ENCODE measurements around the gene PIKFYVE.

Gene PIKFYVE

GRCh38 chr2:208300847-208301618 lies 35.0 kb downstream of the PIKFYVE start:
- peaks cover 47 to 70% of the 10 kb centered on the region in 2 experiments for H3K36me3 ChIP-seq (ENCODE audit: control insufficient read depth in 2 of 2, insufficient read depth in 1 of 2, low read length in 2 of 2)
- TF ChIP-seq, protein P1, sequence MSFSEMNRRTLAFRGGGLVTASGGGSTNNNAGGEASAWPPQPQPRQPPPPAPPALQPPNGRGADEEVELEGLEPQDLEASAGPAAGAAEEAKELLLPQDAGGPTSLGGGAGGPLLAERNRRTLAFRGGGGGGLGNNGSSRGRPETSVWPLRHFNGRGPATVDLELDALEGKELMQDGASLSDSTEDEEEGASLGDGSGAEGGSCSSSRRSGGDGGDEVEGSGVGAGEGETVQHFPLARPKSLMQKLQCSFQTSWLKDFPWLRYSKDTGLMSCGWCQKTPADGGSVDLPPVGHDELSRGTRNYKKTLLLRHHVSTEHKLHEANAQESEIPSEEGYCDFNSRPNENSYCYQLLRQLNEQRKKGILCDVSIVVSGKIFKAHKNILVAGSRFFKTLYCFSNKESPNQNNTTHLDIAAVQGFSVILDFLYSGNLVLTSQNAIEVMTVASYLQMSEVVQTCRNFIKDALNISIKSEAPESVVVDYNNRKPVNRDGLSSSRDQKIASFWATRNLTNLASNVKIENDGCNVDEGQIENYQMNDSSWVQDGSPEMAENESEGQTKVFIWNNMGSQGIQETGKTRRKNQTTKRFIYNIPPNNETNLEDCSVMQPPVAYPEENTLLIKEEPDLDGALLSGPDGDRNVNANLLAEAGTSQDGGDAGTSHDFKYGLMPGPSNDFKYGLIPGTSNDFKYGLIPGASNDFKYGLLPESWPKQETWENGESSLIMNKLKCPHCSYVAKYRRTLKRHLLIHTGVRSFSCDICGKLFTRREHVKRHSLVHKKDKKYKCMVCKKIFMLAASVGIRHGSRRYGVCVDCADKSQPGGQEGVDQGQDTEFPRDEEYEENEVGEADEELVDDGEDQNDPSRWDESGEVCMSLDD (tag by site-specific recombination; IDR thresholded peaks at IDR 0.05), result no peak
- no peak for TF ChIP-seq HOXD13 (CRISPR knock-in tag; IDR thresholded peaks at IDR 0.05; ENCODE audit: borderline replicate concordance)
- TF ChIP-seq ZNF292 (tag by site-specific recombination; IDR thresholded peaks at IDR 0.05; ENCODE audit: borderline replicate concordance, low read depth), result no peak
- no peak for TF ChIP-seq ZNF394 (tag by site-specific recombination; IDR thresholded peaks at IDR 0.05; ENCODE audit: borderline replicate concordance)
- no peak for TF ChIP-seq MZF1 (tag by site-specific recombination; IDR thresholded peaks at IDR 0.05; ENCODE audit: borderline replicate concordance)
- no peak for TF ChIP-seq ZNF18 (tag by site-specific recombination; IDR thresholded peaks at IDR 0.05)
- TF ChIP-seq ZNF311 (tag by site-specific recombination; IDR thresholded peaks at IDR 0.05; ENCODE audit: borderline replicate concordance), result no peak
- TF ChIP-seq ZNF248 (tag by site-specific recombination; IDR thresholded peaks at IDR 0.05), result no peak
- no peak for TF ChIP-seq GLI4 (tag by site-specific recombination; IDR thresholded peaks at IDR 0.05)
- no peak for TF ChIP-seq ZNF704 (tag by site-specific recombination; IDR thresholded peaks at IDR 0.05)
- TF ChIP-seq ZBTB26 (tag by site-specific recombination; optimal IDR thresholded peaks at IDR 0.05), result no peak
- no peak for TF ChIP-seq ZNF677 (tag by site-specific recombination; IDR thresholded peaks at IDR 0.05)
- TF ChIP-seq KLF16 (tag by site-specific recombination; IDR thresholded peaks at IDR 0.05), result no peak
- TF ChIP-seq, protein P2, sequence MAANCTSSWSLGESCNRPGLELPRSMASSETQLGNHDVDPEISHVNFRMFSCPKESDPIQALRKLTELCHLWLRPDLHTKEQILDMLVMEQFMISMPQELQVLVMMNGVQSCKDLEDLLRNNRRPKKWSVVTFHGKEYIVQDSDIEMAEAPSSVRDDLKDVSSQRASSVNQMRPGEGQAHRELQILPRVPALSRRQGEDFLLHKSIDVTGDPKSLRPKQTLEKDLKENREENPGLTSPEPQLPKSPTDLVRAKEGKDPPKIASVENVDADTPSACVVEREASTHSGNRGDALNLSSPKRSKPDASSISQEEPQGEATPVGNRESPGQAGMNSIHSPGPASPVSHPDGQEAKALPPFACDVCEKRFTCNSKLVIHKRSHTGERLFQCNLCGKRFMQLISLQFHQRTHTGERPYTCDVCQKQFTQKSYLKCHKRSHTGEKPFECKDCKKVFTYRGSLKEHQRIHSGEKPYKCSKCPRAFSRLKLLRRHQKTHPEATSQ (tag by site-specific recombination; IDR thresholded peaks at IDR 0.05), result no peak
- TF ChIP-seq TCF7L2 (IDR thresholded peaks at IDR 0.05; ENCODE audit: borderline replicate concordance, low read depth, low read length), result no peak
- no peaks in the 10 kb centered on the region for H3K9me3 ChIP-seq (ENCODE audit: control insufficient read depth, insufficient read depth, low read depth, low read length)
- ChIA-PET CTCF (interaction anchor here (0.7 to 0.8 kb wide), 2 partner anchors 31 to 825 kb away, joined by 3 to 6 read pairs; no protein-coding TSS in a partner anchor), POLR2A (no interaction called here)
- no peaks in the 10 kb centered on the region for H3K4me1 ChIP-seq (ENCODE audit: control insufficient read depth, insufficient read depth, low read length)
- H3K4me3 ChIP-seq (ENCODE audit: low read depth, low read length), result no peak overlapping the region
- H3K27ac ChIP-seq (ENCODE audit: extremely low read depth, low read depth, low read length), result no peak overlapping the region

DNA sequence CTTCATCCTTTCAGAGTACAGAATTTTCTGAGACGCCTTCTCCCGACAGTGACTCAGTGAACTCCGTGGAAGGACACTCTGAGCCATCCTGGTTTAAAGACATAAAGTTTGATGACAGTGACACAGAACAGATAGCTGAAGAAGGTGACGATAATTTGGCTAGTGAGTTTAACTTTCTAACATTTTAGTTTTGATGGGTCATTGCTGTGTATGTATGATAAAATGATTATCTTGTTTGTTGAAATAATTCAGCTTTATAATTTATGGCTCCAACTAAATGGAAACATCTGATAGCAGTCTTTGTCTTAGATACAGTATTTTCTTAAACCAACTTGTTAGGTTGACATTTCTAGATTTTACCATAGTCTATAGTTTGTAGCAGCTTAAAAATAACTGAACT lies 38.1 kb downstream of the PIKFYVE start:
- Histone ChIP-seq H3K36me3 (ENCODE audit: control insufficient read depth in 2 of 2, insufficient read depth in 1 of 2, low read length in 2 of 2) (peaks cover 32 to 68% of the 10 kb centered on the region in 2 experiments), H3K4me3 (ENCODE audit: low read depth, low read length) (no peak overlapping the region), H3K4me1 (ENCODE audit: control insufficient read depth, insufficient read depth, low read length) (no peaks in the 10 kb centered on the region), H3K27ac (ENCODE audit: extremely low read depth, low read depth, low read length) (no peak overlapping the region), H3K9me3 (ENCODE audit: control insufficient read depth, insufficient read depth, low read depth, low read length) (no peaks in the 10 kb centered on the region)
- POLR2A ChIA-PET, result no interaction called here
- CTCF ChIA-PET, result interaction anchor here (1.3 kb wide), 1 partner anchor 129 kb away, joined by 4 read pairs; no protein-coding TSS in a partner anchor
- TF ChIP-seq ZNF121 (tag by site-specific recombination; IDR thresholded peaks at IDR 0.05), result no peak
- no peak for TF ChIP-seq HOXA7 (CRISPR knock-in tag; IDR thresholded peaks at IDR 0.05; ENCODE audit: borderline replicate concordance)
- TF ChIP-seq ZIC2 (tag by site-specific recombination; IDR thresholded peaks at IDR 0.05), result no peak
- TF ChIP-seq, protein P3, sequence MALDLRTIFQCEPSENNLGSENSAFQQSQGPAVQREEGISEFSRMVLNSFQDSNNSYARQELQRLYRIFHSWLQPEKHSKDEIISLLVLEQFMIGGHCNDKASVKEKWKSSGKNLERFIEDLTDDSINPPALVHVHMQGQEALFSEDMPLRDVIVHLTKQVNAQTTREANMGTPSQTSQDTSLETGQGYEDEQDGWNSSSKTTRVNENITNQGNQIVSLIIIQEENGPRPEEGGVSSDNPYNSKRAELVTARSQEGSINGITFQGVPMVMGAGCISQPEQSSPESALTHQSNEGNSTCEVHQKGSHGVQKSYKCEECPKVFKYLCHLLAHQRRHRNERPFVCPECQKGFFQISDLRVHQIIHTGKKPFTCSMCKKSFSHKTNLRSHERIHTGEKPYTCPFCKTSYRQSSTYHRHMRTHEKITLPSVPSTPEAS (tag by site-specific recombination; IDR thresholded peaks at IDR 0.05), result no peak
- no peak for TF ChIP-seq ZNF174 (tag by site-specific recombination; IDR thresholded peaks at IDR 0.05)
- TF ChIP-seq ZNF350 (tag by site-specific recombination; IDR thresholded peaks at IDR 0.05), result no peak
- no peak for TF ChIP-seq ZNF214 (tag by site-specific recombination; IDR thresholded peaks at IDR 0.05; ENCODE audit: borderline replicate concordance)
- no peak for TF ChIP-seq PBX3 (CRISPR knock-in tag; IDR thresholded peaks at IDR 0.05)
- TF ChIP-seq ZNF561 (tag by site-specific recombination; IDR thresholded peaks at IDR 0.05; ENCODE audit: borderline replicate concordance), result no peak
